ENCODE data around the gene SLC28A1. TPM values are rescaled to one million over a fixed set of nuclear protein-coding genes. Genes with fewer than 3 reads are reported as not detected.

Gene SLC28A1
- total RNA-seq, 1 donor from 2014 or later = not detected

GRCh38 chr15:84962955-84963354 is 78.5 kb downstream of the SLC28A1 start:
- TF ChIP-seq CTCF (IDR thresholded peaks at IDR 0.05; ENCODE audit: insufficient read depth, low read depth, low read length) (no peak), EZH2 (IDR thresholded peaks at IDR 0.05; ENCODE audit: insufficient read depth, low read length) (no peak)
- H2AFZ ChIP-seq (ENCODE audit: low read depth, low read length) = no peak overlapping the region
- H3K27me3 Mint-ChIP-seq (ENCODE audit: low read depth, unreplicated experiment) = peaks cover 5% of the 10 kb centered on the region
- FAIRE-seq (no peak), DNase-seq (ENCODE audit: low read depth) (no peak)
- H3K27ac ChIP-seq (ENCODE audit: low read depth, low read length) = no peak overlapping the region
- H3K79me2 ChIP-seq (ENCODE audit: insufficient read depth, low read length) = no peaks in the 10 kb centered on the region
- peaks cover 3% of the 10 kb centered on the region for H3K36me3 Mint-ChIP-seq (ENCODE audit: low read depth, unreplicated experiment)
- no peaks in the 10 kb centered on the region for H3K36me3 ChIP-seq (ENCODE audit: insufficient read depth, low read length)
- peaks cover 15% of the 10 kb centered on the region for H3K9me3 Mint-ChIP-seq (ENCODE audit: unreplicated experiment)
- H4K20me1 ChIP-seq (ENCODE audit: insufficient read depth, low read length) = no peaks in the 10 kb centered on the region
- H3K4me2 ChIP-seq (ENCODE audit: low read length) = no peak overlapping the region
- no peak overlapping the region for H3K4me3 ChIP-seq (ENCODE audit: insufficient read depth, low read depth, low read length)
- H3K9ac ChIP-seq (ENCODE audit: low read length) = no peak overlapping the region
- H3K4me1 ChIP-seq (ENCODE audit: insufficient read depth, low read length) = peaks cover 16% of the 10 kb centered on the region
- no peak overlapping the region for H3K27ac Mint-ChIP-seq (ENCODE audit: unreplicated experiment)
- H3K9me3 ChIP-seq (ENCODE audit: insufficient read depth, low read depth, low read length) = peaks cover 5% of the 10 kb centered on the region
- no peak overlapping the region for H3K4me3 Mint-ChIP-seq (ENCODE audit: unreplicated experiment)
- H3K27me3 ChIP-seq (ENCODE audit: insufficient read depth, low read length) = no peaks in the 10 kb centered on the region
- H3K4me1 Mint-ChIP-seq (ENCODE audit: low read depth, unreplicated experiment) = peaks cover 16% of the 10 kb centered on the region

GRCh38 chr15:84967380-84967779 is 82.9 kb downstream of the SLC28A1 start:
- Histone ChIP-seq H3K4me1 (ENCODE audit: insufficient read depth, low read length) (no peaks in the 10 kb centered on the region), H3K27ac (ENCODE audit: low read depth, low read length) (no peak overlapping the region), H3K79me2 (ENCODE audit: insufficient read depth, low read length) (no peaks in the 10 kb centered on the region), H3K4me2 (ENCODE audit: low read length) (no peak overlapping the region), H2AFZ (ENCODE audit: low read depth, low read length) (no peak overlapping the region), H3K9me3 (ENCODE audit: insufficient read depth, low read depth, low read length) (peaks cover 5% of the 10 kb centered on the region), H3K4me3 (ENCODE audit: insufficient read depth, low read depth, low read length) (no peak overlapping the region), H3K9ac (ENCODE audit: low read length) (no peak overlapping the region), H4K20me1 (ENCODE audit: insufficient read depth, low read length) (no peaks in the 10 kb centered on the region), H3K27me3 (ENCODE audit: insufficient read depth, low read length) (no peaks in the 10 kb centered on the region), H3K36me3 (ENCODE audit: insufficient read depth, low read length) (no peaks in the 10 kb centered on the region)
- H3K4me1 Mint-ChIP-seq (ENCODE audit: low read depth, unreplicated experiment) = peaks cover 2% of the 10 kb centered on the region
- H3K36me3 Mint-ChIP-seq (ENCODE audit: low read depth, unreplicated experiment) = peaks cover 5% of the 10 kb centered on the region
- no peak overlapping the region for H3K4me3 Mint-ChIP-seq (ENCODE audit: unreplicated experiment)
- no peak for DNase-seq (ENCODE audit: low read depth)
- H3K27me3 Mint-ChIP-seq (ENCODE audit: low read depth, unreplicated experiment) = peaks cover 35% of the 10 kb centered on the region
- no peak overlapping the region for H3K27ac Mint-ChIP-seq (ENCODE audit: unreplicated experiment)
- TF ChIP-seq CTCF (IDR thresholded peaks at IDR 0.05; ENCODE audit: insufficient read depth, low read depth, low read length) (no peak), EZH2 (IDR thresholded peaks at IDR 0.05; ENCODE audit: insufficient read depth, low read length) (no peak)
- peaks cover 15% of the 10 kb centered on the region for H3K9me3 Mint-ChIP-seq (ENCODE audit: unreplicated experiment)
- FAIRE-seq = no peak

- H3K27ac ChIP-seq (ENCODE audit: low read depth, low read length) = no peak overlapping the region
- no peaks in the 10 kb centered on the region for H4K20me1 ChIP-seq (ENCODE audit: insufficient read depth, low read length)
- no peak overlapping the region for H3K27ac Mint-ChIP-seq (ENCODE audit: unreplicated experiment)
- H3K79me2 ChIP-seq (ENCODE audit: insufficient read depth, low read length) = no peaks in the 10 kb centered on the region
- TF ChIP-seq CTCF (IDR thresholded peaks at IDR 0.05; ENCODE audit: insufficient read depth, low read depth, low read length) = no peak
- no peak overlapping the region for H3K9ac ChIP-seq (ENCODE audit: low read length)
- H3K9me3 ChIP-seq (ENCODE audit: insufficient read depth, low read depth, low read length) = peaks cover 5% of the 10 kb centered on the region
- no peaks in the 10 kb centered on the region for H3K36me3 ChIP-seq (ENCODE audit: insufficient read depth, low read length)
- no peak for FAIRE-seq
- H3K9me3 Mint-ChIP-seq (ENCODE audit: unreplicated experiment) = peaks cover 16% of the 10 kb centered on the region
- H3K4me3 ChIP-seq (ENCODE audit: insufficient read depth, low read depth, low read length) = no peak overlapping the region
- H3K4me3 Mint-ChIP-seq (ENCODE audit: unreplicated experiment) = no peak overlapping the region
- peaks cover 40% of the 10 kb centered on the region for H3K27me3 Mint-ChIP-seq (ENCODE audit: low read depth, unreplicated experiment)
- H3K27me3 ChIP-seq (ENCODE audit: insufficient read depth, low read length) = no peaks in the 10 kb centered on the region
- peaks cover 5% of the 10 kb centered on the region for H3K36me3 Mint-ChIP-seq (ENCODE audit: low read depth, unreplicated experiment)
- H3K4me1 Mint-ChIP-seq (ENCODE audit: low read depth, unreplicated experiment) = peaks cover 2% of the 10 kb centered on the region
- no peak overlapping the region for H3K4me2 ChIP-seq (ENCODE audit: low read length)
- H3K4me1 ChIP-seq (ENCODE audit: insufficient read depth, low read length) = peaks cover 2% of the 10 kb centered on the region
- DNase-seq (ENCODE audit: low read depth) = no peak
- no peak overlapping the region for H2AFZ ChIP-seq (ENCODE audit: low read depth, low read length)
These were observed 83.8 kb downstream of the SLC28A1 start for GRCh38 chr15:84968301-84968700.
